HTERT RPE-1 (cell line): ENCODE measurements around the gene NAXD.
"Not testable (repeated sequence)": the region's sequence is repeated elsewhere in the genome, so short reads cannot be mapped to it uniquely, and the experiment has no call there.

Source experiments
- in situ Hi-C: fragments of 300-500 bp; cut with MboI; formaldehyde crosslinking; loops from 4 replicates; pipeline ENCODE4 v1.14.3; 2020; ENCODE audit warnings: low sequenced_read_pairs

The NAXD gene

GRCh38 chr13:110615322-110616102 lies at the start of gene NAXD:
NAXD (plus strand) TSS chr13:110615545; CDS start chr13:110615602, 57 bp downstream.
- in situ Hi-C loops, result no loop called here

GRCh38 chr13:110566171-110566570 lies 49.2 kb upstream of the NAXD start:
- in situ Hi-C loops, result no loop called here

- in situ Hi-C loops, result no loop called here
These were observed 46.7 kb upstream of the NAXD start for GRCh38 chr13:110568612-110569011.

GRCh38 chr13:110569962-110570361 lies 45.4 kb upstream of the NAXD start:
- in situ Hi-C loops, result not testable (repeated sequence)

GRCh38 chr13:110570886-110571285 lies 44.5 kb upstream of the NAXD start:
- in situ Hi-C loops, result no loop called here

- in situ Hi-C loops, result no loop called here
These were observed 43.2 kb upstream of the NAXD start for GRCh38 chr13:110571896-110572777.

- in situ Hi-C loops, result no loop called here
These were observed 42.6 kb upstream of the NAXD start for GRCh38 chr13:110572778-110573118.

GRCh38 chr13:110574161-110574560 lies 41.2 kb upstream of the NAXD start:
- in situ Hi-C loops, result no loop called here

GRCh38 chr13:110575322-110576069 lies 39.8 kb upstream of the NAXD start:
- in situ Hi-C loops, result no loop called here

GRCh38 chr13:110576070-110576394 lies 39.3 kb upstream of the NAXD start:
- in situ Hi-C loops, result no loop called here

- in situ Hi-C loops, result no loop called here
These were observed 38.4 kb upstream of the NAXD start for GRCh38 chr13:110576736-110577476.

GRCh38 chr13:110578363-110578762 lies 37.0 kb upstream of the NAXD start:
- in situ Hi-C loops, result no loop called here

- in situ Hi-C loops, result no loop called here
These were observed 34.5 kb upstream of the NAXD start for GRCh38 chr13:110580800-110581199.

- in situ Hi-C loops, result no loop called here
These were observed 33.7 kb upstream of the NAXD start for GRCh38 chr13:110581506-110582185.

- in situ Hi-C loops, result no loop called here
These were observed 32.9 kb upstream of the NAXD start for GRCh38 chr13:110582421-110582954.

GRCh38 chr13:110583178-110583865 lies 32.0 kb upstream of the NAXD start:
- in situ Hi-C loops, result no loop called here

- in situ Hi-C loops, result no loop called here
These were observed 25.5 kb upstream of the NAXD start for GRCh38 chr13:110589793-110590390.

- in situ Hi-C loops, result no loop called here
These were observed 24.8 kb upstream of the NAXD start for GRCh38 chr13:110590577-110590976.

GRCh38 chr13:110592665-110593064 lies 22.7 kb upstream of the NAXD start:
- in situ Hi-C loops, result no loop called here
